Activated CD8-positive, alpha-beta memory T cell treated with anti-CD3 and anti-CD28 coated beads for 36 hours (primary cell): ENCODE results near the gene CEACAM19. TPM values are rescaled to one million over a fixed set of nuclear protein-coding genes. Genes with fewer than 3 reads are reported as not detected.
"Not testable (repeated sequence)": the region's sequence is repeated elsewhere in the genome, so short reads cannot be mapped to it uniquely, and the experiment has no call there.

Experiments used
- CTCF ChIA-PET: fragments of 350-600 bp; sonication (Branson Sonifier 250); formaldehyde crosslinking; loops from one replicate; lab custom pipeline; 2021; ENCODE audit warnings: antibody characterized with exemption; lab: Charles Lee
- POLR2A ChIA-PET: fragments of 350-600 bp; sonication (Branson Sonifier 250); formaldehyde crosslinking; loops from one replicate; lab custom pipeline; 2021; ENCODE audit warnings: antibody characterized with exemption; lab: Charles Lee
- total RNA-seq, 2 experiments: library from RNA; stranded (reverse); gene quantifications; one replicate each; pipeline ENCODE4 v1.2.3, GENCODE V29; 2021

The CEACAM19 gene
- under 1 TPM; 0.13 to 0.23 TPM for total RNA-seq

DNA sequence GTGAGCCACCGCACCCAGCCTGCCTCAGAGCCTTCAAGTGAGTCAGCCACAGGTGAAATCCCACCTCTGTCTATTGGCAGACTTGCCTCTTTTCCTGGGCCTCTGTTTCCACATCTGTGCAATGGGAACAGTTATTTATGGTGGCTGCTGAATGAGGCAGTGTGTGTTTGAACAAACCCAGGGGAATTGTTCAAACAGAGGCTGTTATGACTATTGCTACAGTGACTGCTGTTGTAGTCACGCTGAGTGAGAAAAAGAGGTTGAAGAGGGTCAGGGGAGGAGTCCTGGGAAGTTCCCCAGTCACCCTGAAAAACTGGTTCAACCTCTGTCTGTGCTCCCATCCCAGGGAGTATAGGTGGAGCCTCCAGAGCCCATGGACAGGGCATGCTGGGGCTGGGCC is at the start of gene CEACAM19:
CEACAM19 (plus strand) TSS at position 83 of the 400 bp plus-strand sequence. CDS start 450 bp downstream, outside the sequence.
- ChIA-PET POLR2A (no interaction called here), CTCF (no interaction called here)

GRCh38 chr19:44623080-44623479 is 48.2 kb upstream of the CEACAM19 start:
- ChIA-PET POLR2A (no interaction called here), CTCF (no interaction called here)

DNA sequence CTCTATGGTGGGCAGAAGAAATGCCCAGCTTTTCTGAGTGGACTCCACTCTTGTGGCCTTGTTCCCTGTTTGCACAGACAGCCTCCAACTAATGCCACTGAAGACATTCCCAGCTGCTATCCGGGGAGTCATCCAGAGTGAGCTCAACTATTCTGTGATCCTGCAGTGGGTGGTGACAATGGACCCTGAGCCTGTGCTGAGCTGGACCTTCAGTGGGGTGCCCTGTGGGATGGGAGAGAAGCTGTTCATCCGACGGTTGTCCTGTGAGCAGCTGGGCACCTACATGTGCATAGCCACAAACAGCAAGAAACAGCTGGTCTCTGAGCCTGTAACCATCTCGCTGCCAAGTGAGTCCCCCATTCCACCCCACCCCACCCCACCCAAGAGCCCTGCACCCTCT is 47.7 kb upstream of the CEACAM19 start:
- POLR2A ChIA-PET, result no interaction called here
- CTCF ChIA-PET, result no interaction called here

GRCh38 chr19:44624840-44625354 is 46.4 kb upstream of the CEACAM19 start:
- ChIA-PET POLR2A (no interaction called here), CTCF (no interaction called here)

DNA sequence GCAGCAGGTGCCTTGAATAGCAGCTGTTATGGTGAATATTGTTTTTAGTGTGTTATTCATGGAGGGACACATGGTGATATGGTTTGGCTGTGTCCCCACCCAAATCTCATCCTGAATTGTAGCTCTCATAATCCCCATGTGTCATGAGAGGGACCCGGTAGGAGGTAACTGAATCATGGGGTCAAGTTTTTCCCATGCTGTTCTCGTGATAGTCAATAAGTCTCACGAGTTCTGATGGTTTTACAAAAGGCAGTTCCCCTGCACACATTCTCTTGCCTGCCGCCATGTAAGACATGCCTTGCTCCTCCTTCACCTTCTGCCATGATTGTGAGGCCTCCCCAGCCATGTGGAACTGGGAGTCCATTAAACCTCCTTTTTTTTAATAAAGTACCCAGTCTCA is 45.6 kb upstream of the CEACAM19 start:
- CTCF ChIA-PET, result not testable (repeated sequence)

DNA sequence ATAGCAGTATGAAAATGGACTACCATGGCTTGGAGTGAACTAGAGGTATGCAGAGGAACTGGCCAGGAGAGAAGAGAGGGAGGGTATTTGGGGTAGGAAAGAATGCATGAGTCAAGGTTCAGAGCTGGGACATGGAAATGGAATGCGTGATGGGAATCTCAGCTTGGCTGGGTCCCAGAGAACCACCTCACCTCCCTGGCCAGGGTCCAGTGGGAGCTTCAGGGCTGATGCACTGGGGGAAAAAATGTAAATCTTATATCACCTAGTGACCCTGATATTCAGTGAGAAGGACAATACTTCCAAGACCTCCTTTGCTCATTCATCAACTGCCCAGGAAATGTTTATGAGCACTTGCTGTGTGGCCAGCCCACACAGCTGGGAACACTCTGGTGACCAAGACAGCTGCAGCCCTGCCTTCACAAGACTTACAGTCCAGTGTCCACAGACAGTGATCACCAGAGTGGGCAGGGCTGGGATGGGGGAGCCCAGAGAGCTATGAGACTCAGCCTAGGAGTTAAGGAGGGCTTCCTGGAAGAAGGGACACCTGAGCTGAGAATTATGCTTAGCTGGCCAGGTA is 45.1 kb upstream of the CEACAM19 start:
- CTCF ChIA-PET, result no interaction called here
- POLR2A ChIA-PET, result no interaction called here

More for the DNA sequence above, 45.6 kb upstream of the CEACAM19 start:
- POLR2A ChIA-PET, result not testable (repeated sequence)

DNA sequence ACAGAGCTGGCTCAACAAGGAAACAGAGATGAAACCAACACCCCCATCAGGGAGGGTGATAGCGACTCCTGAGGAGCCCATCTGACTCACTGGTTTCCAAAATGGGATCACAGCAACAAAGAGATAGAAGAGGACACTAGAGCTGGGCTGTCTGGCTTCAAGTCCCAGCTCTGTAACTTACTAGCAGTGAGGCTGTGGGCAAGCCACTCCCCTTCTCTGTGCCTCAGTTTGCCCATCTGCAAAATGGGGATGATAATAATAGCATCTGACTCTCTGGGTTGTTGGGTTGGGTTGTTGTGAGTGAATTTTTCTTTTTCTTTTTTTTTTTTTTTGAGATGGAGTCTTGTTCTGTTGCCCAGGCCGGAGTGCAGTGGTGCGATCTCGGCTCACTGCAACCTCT is 43.7 kb upstream of the CEACAM19 start:
- CTCF ChIA-PET, result interaction anchor here (0.7 kb wide), 1 partner anchor 126 kb away, joined by 3 read pairs; no protein-coding TSS in a partner anchor

DNA sequence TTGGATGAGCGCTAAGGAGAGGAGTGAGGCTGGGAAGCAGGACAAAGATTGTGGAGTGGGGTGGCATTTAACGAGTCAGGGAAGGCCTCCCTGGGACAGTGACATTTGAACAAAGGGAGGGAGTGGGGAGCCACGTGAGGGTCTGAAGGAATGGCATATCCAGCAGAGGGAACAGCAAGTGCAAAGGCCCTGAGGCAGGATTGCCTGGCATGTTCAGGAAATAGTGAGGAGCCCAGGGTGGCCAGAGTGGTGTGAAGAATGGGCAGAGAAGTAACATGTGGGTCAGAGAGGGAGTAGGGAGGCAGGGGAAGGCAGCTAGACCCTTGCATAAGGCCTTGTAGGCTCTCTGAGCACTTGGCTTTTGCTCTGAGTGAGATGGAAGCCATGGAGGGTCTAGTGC is 42.5 kb upstream of the CEACAM19 start:
- ChIA-PET CTCF (no interaction called here), POLR2A (no interaction called here)

More for the DNA sequence above, 43.7 kb upstream of the CEACAM19 start:
- POLR2A ChIA-PET, result no interaction called here

- POLR2A ChIA-PET, CTCF ChIA-PET: not testable (repeated sequence)
Observed at GRCh38 chr19:44631611-44632010, 39.7 kb upstream of the CEACAM19 start.

DNA sequence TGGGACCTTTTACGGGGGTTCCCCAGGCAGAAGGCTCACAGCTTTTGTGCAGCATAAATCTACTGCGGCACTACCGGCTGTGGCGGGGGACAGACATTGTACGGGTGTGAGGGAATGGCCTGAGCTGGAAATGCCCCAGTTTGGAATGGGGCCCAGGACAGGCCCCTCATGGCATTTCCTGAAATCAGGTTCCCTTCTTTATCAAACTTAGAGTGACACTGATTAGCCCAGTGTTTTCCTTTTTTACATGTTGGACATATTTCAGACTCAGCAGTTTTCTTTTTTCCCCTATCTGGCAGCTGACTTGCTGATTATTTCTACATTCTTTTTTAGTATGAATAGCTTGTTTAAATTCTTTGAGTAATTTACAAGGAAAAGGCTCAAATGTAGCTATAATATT is 37.2 kb upstream of the CEACAM19 start:
- CTCF ChIA-PET, POLR2A ChIA-PET: not testable (repeated sequence)

DNA sequence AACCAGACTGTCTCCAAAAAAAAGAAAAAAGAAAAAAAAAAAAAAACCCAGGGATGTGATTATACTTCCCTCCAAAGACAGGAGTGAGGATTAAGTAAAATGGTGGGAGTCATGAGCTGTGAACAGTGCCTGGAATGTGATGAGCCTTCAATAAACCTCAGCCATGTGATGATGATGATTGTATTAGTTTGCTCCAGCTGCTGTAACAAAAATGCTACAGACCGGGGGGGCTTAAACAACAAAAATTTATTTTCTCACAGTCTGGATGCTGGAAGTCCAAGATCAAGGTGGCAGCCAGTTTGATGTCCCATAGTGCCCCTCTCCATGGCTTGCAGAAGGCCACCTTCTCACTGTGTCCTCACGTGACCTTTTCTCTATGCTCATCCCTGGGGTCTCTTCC is 36.5 kb upstream of the CEACAM19 start:
- ChIA-PET POLR2A (no interaction called here), CTCF (no interaction called here)

GRCh38 chr19:44635581-44636438 is 35.5 kb upstream of the CEACAM19 start:
- ChIA-PET POLR2A (no interaction called here), CTCF (no interaction called here)

DNA sequence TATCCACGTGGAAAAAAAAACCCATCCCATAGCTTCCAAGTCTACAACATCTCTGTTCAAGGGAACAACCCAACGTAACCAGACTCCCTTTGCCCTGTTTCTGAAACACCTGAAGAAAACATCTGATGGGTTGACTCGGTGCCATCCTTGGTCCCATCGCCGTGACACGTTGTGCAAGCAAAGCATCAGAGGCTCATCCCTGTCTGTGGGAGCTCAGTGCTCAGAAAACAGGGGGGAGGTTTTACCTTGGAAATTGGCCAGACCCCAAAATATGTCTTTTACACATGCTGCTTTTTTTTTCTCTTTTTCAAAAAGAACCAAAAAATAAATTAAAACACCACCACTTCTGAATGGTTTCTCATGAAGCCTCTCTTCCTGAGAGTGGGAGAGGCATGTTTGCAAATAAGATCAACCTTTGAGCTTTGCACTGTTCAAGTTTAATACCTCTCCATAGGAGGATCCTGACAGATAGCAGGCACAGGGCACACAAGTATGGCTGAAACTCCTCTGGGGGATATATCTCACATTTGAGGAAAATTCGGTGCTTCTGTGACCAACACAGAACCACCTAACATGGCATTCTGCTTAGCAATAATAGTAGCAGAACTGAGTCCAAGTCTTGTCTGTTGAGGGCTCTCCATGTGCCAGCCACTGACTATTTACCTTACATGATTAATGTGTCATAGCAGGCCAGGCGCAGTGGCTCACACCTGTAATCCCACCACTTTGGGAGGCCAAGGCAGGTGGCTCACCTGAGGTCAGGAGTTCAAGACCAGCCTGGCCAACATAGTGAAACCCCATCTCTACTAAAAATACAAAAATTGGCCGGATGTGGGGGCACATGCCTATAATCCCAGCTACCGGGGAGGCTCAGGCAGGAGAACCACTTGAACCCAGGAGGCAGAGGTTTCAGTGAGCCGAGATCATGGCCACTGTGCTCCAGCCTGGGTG is 34.6 kb upstream of the CEACAM19 start:
- CTCF ChIA-PET, result interaction anchor here (0.7 kb wide), 1 partner anchor 212 kb away, joined by 3 read pairs; no protein-coding TSS in a partner anchor

GRCh38 chr19:44637390-44637764 is 33.9 kb upstream of the CEACAM19 start:
- POLR2A ChIA-PET, result no interaction called here
- CTCF ChIA-PET, result no interaction called here

More for the DNA sequence above, 34.6 kb upstream of the CEACAM19 start:
- POLR2A ChIA-PET, result no interaction called here

GRCh38 chr19:44640518-44640917 is 30.8 kb upstream of the CEACAM19 start:
- ChIA-PET POLR2A (interaction anchor here (0.6 kb wide), 1 partner anchor 34 kb away, joined by 4 read pairs; no protein-coding TSS in a partner anchor), CTCF (no interaction called here)

DNA sequence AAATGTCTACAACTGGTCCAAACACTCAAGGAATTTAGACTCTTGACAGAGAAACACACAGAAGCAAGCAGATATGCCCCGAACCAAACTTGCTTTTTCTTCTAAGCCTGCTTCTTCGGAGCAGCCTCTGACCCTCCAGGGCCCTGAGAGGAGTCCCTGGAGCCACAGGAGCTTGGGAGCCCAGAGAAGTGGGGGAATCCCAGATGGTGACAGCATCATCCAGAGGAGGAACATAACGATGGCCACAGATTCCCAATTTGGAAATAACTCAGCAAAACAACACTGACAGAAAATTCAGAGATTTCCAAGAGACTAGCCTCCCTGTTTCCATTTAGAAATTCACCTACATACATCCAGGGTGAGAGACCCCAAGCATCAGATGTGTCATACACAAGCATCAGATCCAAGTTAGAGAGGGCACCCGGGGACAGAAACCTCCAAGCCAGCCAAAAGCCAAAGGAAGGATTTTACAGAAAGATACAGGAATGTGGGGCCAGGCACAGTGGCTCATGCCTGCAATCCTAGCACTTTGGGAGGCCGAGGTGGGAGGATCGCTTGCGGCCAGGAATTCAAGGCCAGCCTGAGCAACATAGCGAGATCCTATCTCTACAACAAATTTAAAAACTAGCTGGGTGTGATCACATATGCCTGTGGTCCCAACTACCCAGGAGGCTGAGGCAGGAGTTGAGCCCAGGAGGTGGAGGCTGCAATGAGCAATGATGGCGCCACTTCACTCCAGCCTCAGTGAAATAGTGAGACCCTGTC is 29.6 kb upstream of the CEACAM19 start:
- CTCF ChIA-PET, result no interaction called here

DNA sequence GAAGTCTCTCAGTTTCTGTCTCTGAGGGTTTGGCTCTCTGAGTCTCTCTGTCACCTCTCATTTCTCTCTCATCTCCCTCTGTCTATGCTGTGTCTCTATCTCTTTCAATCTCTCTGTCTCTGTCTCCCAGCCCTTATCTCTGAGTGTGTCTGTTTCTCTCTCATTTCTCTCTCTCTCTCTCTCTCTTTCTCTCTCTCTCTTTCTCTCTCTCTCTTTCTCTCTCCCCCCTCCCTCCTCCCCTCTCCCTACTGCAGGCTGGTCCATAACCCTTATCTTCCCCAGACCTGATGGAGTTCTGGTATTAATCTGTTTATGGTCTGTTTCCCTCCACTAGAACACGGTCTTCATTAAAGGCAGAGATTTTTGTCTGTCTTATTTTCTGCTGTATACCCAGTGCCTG is 28.9 kb upstream of the CEACAM19 start:
- CTCF ChIA-PET, result no interaction called here
- POLR2A ChIA-PET, result no interaction called here

More for the DNA sequence above, 29.6 kb upstream of the CEACAM19 start:
- POLR2A ChIA-PET, result no interaction called here

- ChIA-PET CTCF (no interaction called here), POLR2A (interaction anchor here (0.6 kb wide), 1 partner anchor 311 kb away, joined by 3 read pairs; no protein-coding TSS in a partner anchor)
Observed at GRCh38 chr19:44643605-44644401, 27.5 kb upstream of the CEACAM19 start, which contains the start of gene PVR. PVR (plus strand) TSS chr19:44643910; CDS start chr19:44644097, 187 bp downstream.
